RKO (cell line): ENCODE results near the gene ASB4.
A peak's percentile ranks its signal among the peaks of the same experiment; 100 is the strongest.
"Not testable (repeated sequence)": the region's sequence is repeated elsewhere in the genome, so short reads cannot be mapped to it uniquely, and the experiment has no call there.

ENCODE experiments used
- DNase-seq: peaks from one replicate; pipeline ENCODE4 v3.0.0-alpha.2; 2016; ENCODE audit warnings: low spot score

The ASB4 gene

GRCh38 chr7:95485391-95486123 lies at the start of gene ASB4:
Gene ASB4, plus strand, starts transcription at chr7:95485943. Its CDS starts 29 bp downstream, at chr7:95485972.
- no peak for DNase-seq

GRCh38 chr7:95436407-95436806 lies 49.3 kb upstream of the ASB4 start:
- DNase-seq = no peak

GRCh38 chr7:95440394-95441038 lies 45.2 kb upstream of the ASB4 start:
- DNase-seq = no peak

- DNase-seq = no peak
These were observed 44.5 kb upstream of the ASB4 start for GRCh38 chr7:95441042-95441823.

- DNase-seq = no peak
These were observed 40.9 kb upstream of the ASB4 start for GRCh38 chr7:95444796-95445195.

- no peak for DNase-seq
These were observed 39.1 kb upstream of the ASB4 start for GRCh38 chr7:95446618-95447017.

- DNase-seq = no peak
These were observed 31.2 kb upstream of the ASB4 start for GRCh38 chr7:95454438-95455045.

GRCh38 chr7:95457947-95458346 lies 27.8 kb upstream of the ASB4 start:
- DNase-seq = no peak

- DNase-seq = not testable (repeated sequence)
These were observed 25.1 kb upstream of the ASB4 start for GRCh38 chr7:95460653-95461052.

GRCh38 chr7:95467912-95468607 lies 17.7 kb upstream of the ASB4 start:
- DNase-seq = no peak

GRCh38 chr7:95469187-95469586 lies 16.6 kb upstream of the ASB4 start:
- DNase-seq = no peak

- DNase-seq = no peak
These were observed 15.9 kb upstream of the ASB4 start for GRCh38 chr7:95469848-95470247.

- DNase-seq = peak; percentile 38
These were observed 15.3 kb upstream of the ASB4 start for GRCh38 chr7:95470452-95470851.

GRCh38 chr7:95471071-95471470 lies 14.7 kb upstream of the ASB4 start:
- no peak for DNase-seq

- no peak for DNase-seq
These were observed 13.1 kb upstream of the ASB4 start for GRCh38 chr7:95472581-95473161.

GRCh38 chr7:95473276-95473985 lies 12.3 kb upstream of the ASB4 start:
- DNase-seq = no peak

GRCh38 chr7:95476072-95476847 lies 9.5 kb upstream of the ASB4 start:
- no peak for DNase-seq

- DNase-seq = peak; percentile 89
These were observed 8.7 kb upstream of the ASB4 start for GRCh38 chr7:95476904-95477594.

GRCh38 chr7:95478272-95479037 lies 7.3 kb upstream of the ASB4 start:
- DNase-seq = no peak
